HG02884 (cell line): ENCODE measurements around the gene GDPD5.

Experiments used
- ATAC-seq: cut with Tn5 transposase; IDR thresholded peaks from one replicate; pipeline ENCODE4 v1.9.1; 2021; ENCODE audit warnings: mild to moderate bottlenecking, moderate library complexity; ENCODE audit not compliant: unreplicated experiment

Gene GDPD5

DNA sequence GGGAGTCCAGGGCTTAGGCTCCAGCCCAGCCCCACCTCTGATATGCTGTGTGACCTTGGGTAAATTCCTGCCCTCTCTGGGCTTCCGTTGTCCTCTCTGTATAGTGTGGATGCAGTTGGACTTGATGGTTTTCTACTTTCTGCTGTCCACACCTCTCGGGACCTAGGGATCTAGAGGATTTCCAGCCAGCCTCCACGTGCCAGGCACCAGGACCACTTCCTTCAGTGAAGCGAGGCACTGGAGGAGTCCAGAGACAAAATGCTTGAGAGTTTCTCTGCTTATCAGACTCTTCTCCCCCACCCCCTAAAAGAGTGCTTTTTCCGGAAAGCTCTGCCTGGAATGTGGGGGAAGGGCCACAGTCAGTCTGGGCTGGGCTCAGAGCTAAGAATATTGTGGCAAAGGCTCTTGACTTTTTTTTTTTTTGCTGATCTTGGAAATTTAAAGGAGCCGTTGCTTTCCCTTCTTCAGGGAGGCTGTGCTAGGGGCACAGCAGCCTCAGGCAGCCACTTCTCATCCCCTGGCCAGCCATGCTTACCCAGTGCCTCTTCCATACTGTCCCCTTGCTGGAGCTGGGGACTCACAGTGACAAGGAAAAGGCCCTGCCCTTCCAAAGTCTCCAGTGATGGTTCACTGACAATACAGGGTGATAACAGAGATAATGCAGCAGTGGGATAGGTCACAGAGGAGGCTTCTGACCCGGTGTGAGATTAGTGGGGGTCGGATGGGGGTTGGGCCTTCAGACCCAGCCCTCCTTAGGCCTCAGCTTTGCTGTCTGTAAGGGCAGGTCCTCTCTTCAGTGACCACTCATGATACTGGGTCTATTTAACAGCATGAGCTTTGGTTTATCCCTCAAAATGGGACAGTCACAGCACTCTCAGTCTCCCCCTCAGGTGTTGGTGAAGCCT lies 33.5 kb upstream of the GDPD5 start:
- ATAC-seq: no peak

DNA sequence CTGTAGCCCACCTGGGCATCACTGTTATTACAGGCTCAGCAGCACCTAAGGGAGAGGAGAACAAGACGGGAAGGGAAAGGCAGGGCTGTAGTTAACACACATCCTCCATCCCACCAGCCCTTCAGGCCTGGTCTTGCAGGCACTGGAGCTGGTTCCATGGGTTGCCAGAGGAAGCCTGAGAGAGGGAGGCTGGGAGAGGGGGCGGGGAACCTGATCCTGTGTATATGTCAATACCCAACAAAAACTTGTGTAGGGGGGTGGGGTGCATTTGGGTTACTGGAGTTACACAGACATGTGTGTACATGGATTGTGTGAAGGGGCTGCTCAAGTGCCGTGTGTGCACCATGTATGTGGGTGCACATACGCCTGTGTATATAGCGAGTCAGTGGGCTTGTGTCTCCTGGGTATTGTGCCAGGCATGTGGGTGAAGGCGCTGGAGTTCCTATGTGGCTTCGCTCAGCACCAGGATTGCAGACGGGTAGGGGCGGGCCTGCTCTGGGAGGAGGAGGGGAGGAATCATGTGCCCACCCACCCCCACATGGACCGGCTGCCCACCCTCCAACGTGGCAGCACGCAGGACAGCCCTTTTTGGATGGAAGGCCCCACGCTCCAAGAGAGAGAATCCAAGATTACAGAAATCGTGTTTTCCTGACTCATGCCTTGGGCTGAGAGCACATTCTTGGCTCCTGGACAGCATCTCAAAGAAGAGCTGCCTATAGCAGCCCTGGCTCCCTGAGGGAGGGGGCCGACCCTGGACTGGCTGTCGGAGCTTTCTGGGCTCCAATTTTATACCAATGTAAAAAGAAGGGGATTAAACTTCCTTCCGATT lies 32.1 kb upstream of the GDPD5 start:
- ATAC-seq: no peak

DNA sequence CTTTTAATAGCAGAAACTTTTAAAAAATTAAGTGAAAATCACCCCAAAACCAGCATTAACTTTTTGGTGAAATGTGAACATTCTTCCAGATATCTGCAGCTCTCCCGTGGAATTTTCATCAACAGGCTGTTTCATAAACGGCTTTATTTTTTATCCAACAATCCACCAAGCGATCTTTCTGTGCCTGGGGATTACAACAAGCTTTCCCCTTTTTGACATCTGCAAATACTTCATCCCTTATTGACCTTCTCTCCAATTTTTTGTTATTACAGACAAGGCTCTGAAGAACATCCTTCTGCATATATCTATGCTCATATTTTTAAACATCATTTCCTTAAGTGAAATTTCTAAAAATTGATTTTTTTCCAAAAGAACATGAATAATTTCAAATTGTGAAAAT lies 30.5 kb upstream of the GDPD5 start:
- ATAC-seq: no peak

DNA sequence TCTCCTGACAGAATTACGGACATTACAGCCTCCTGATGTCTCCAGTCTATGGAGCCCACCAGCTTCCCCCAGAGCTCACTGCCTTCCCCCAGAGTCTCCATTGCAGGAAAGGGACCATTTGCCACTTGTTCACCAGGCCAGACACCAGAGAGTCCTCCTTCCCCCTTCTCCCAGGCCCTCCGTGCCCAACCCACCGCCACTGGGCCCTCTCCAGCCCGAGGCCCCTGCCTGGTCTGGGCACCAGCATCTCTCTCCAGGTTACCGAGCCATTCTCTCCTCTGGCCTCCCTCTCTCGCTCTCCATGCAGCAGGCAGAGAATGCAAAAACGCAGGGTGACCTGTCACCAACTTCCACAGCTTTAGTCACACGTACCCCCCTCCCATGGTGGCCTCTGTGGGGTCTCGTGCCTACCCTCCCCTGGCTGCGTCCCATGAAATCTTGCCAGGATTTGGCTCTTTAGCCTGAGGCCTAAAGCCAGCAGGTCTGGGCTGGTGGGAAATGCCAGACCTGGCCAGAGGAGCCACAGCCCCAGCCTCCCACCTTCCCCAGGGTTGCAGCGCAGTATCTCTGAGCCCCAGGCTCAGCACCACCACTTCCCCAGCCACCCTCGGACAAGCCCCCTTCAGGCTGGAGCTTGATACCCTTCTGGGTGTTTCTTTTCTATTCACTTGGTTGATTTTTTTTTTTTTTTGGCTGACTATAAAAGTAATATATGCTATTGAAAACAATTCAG lies 29.5 kb upstream of the GDPD5 start:
- no peak for ATAC-seq

DNA sequence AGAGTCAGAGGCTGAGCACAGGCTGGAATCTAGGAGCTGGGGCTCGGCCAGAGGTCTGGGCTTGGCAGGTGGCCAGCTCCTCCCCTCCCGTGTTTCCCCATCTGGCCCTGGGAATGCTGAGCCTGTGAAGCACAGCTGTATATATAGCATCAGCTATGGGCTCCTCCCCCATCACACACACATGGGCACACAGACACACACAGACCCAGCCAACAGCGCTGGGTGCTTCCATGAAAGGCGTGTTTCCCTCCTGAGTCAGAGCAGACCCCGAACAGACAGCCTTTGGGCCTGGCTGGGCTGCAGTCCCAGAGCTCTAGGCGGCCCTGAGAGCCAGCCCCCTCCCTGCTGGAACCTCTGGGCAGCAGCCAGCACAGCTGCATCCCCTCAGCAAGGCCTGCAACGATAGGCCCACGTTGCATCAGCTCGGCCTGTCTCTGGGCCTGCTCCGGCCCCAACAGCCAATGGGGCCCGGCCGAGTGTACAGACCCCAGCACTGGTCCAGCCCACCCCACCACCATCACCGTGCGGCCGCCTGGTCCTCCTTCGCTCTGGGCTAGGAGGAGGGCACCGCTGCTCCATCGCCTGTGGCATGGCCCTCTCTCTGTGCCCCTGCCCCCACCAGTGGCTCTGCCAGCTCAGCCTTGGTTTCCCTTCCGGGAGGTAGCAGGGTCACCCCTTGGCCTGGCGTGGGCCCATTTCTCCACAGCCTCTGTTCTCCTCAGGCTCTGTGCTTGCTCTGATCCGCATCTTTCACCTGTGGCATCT lies 28.7 kb upstream of the GDPD5 start:
- no peak for ATAC-seq

DNA sequence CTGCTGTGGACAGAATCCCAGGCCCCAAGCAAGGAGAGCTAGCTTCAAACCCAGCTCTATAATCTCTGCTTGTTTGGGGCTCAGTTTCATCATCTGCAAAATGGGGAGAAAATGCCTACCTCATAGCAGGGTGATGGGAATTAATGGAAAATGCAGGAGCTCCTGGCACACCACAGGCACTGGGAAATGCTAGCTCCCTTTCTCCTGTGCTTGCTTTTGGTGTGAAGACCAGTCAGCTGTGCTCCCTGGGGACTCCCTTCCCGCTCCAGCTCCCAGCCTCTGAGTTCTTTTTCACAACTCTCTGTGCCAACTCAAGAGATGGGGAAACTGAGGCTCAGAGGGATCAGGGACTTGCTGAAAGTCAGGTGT lies 28.1 kb upstream of the GDPD5 start:
- no peak for ATAC-seq

DNA sequence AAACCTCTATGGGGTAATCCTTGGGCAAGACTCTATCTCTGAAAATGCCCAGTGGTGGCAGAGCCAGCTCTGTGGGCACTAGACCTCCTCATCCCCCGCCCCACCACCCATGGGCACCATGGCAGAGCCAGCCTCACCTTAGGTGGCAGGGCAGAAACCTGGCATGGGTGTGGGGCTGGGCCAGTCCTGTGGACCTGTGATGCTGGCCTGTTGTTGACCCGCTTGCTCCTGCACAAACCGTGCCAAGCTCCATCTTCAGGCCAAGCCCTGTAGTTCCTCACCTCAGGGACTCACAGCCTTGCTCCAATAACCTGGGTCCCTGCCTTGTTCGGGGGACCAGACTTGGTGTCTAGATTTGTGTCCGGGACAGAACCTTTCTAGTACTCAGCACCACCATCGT lies 27.4 kb upstream of the GDPD5 start:
- ATAC-seq: no peak

DNA sequence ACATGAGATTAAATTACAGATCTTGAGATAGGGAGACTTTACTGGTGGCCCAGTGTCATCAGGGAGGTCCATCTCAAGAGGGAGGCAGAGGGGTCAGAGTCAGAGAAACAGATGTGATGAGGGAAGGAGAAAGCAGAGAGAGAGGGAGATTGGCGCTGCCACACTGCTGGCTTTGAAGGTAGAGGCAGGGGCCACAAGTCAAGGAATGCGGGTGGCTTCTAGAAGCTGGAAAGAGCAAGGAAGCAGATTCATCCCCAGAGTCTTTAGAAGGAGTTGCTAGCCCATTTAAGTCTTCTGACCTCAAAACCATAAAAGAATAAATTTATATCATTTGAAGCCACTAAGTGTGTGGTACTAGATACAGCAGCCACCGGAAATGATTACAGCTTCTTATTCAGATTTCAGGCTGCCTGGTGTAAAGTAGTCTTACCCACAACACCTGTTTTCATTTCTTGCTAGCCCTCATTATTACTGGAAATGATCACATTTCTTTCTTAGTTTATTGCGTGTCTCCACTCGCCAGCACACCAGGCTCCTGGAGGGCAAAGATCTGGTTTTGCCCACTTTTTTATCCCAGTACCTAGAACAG lies 23.7 kb upstream of the GDPD5 start:
- ATAC-seq: no peak

DNA sequence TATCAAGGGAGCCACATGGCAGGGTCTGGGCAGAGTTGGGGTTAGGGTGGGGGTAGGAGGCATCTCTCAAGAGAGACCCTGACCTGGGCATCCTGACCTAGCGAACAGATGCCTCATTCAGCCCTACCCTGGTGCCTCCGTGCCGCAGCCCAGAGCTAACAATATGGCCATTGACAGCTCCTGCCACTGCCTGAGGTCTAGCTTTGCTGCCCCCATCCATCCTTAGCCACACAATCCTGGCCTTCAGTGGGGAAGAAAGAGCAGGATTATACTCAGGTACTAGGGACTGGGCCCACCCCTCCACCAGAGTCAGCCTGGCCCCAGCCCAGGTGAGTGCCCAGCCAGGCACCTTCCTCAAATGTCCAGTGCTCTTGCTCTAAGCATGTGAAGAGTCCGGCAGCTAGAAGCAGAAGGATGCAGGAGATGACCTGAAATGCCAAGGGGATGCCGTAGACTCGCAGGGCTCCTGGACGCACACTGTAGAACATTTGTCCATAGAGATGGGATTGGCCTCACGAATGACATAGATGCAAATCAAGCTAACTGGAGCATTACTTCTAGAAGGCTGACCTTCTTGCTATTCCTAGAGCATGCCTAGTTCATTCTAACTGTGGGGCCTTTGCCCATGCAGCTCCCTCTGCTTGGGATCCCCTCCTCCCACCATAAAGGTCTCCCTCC lies 23.0 kb upstream of the GDPD5 start:
- ATAC-seq: no peak

DNA sequence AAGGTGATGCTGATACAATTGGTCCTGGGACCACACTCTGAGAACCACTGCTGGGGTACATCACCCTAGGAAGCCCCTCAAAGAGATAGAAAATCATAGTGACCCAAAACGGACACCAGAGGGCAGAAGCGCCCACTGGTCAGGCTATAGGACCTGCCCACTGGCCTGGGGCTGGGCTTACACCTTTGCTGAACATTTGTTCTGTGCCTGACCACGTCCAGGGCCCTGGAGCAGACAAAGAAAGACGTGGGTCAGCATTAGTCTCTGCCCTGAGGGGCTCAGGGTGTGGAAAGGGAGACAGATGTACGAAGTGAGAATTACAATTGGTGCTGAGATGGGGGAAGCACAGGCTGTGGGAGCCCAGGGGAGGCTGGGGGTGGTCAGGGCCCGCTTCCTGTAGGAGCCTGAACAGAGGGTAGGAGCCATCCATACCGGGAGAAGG lies 21.9 kb upstream of the GDPD5 start:
- ATAC-seq: no peak

DNA sequence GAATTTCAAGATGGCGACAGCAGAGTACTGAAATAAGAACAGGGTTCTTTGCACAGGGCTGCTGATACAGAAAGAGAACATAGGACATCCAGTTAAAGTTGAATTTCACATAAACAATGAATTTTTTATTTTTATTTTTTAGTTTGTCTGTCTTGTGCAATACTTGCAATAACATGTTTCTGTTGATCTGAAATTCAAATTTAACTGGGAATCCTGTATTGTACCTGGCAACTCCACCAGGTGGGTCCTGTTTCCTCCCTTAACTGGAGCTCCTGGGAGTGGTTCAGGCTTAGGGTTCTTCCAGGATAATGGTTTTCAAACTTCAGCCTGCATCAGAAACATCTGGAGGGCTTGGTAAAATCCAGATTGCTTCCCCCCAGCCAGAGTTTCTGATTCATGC lies 21.4 kb upstream of the GDPD5 start:
- no peak for ATAC-seq

DNA sequence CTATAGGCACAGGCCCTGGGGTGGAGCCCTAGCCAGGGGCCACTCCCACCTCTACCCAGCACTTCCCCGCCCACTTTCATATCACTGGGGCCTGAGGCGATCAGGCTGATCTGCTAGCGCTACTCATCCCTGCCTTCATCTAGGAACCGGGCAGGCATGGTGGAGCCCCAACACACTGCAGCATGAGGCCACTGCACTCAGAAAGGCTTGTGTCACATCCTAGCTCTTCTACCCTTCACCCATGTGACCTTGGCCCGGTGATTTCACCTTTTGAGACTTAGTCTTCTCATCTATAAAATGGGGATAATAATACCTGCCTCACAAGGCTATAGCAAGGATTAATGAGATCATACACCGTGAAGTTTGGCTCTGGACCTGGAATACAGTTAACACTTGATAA lies 18.1 kb upstream of the GDPD5 start:
- no peak for ATAC-seq

DNA sequence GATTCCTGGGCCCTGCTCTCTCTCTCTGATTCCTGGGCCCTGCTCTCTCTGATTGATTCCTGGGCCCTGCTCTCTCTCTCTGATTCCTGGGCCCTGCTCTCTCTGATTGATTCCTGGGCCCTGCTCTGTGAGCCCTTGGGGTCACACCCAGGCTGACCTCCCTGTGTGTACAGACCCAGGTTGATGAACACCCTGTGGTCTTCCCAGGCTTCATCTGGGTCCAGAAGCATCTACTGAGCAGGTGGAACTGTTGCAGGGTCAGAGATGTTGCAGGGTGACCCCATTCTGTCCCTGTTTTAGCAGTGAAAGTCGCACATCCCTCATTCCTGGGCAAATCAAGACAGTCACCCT lies 16.3 kb upstream of the GDPD5 start:
- no peak for ATAC-seq

DNA sequence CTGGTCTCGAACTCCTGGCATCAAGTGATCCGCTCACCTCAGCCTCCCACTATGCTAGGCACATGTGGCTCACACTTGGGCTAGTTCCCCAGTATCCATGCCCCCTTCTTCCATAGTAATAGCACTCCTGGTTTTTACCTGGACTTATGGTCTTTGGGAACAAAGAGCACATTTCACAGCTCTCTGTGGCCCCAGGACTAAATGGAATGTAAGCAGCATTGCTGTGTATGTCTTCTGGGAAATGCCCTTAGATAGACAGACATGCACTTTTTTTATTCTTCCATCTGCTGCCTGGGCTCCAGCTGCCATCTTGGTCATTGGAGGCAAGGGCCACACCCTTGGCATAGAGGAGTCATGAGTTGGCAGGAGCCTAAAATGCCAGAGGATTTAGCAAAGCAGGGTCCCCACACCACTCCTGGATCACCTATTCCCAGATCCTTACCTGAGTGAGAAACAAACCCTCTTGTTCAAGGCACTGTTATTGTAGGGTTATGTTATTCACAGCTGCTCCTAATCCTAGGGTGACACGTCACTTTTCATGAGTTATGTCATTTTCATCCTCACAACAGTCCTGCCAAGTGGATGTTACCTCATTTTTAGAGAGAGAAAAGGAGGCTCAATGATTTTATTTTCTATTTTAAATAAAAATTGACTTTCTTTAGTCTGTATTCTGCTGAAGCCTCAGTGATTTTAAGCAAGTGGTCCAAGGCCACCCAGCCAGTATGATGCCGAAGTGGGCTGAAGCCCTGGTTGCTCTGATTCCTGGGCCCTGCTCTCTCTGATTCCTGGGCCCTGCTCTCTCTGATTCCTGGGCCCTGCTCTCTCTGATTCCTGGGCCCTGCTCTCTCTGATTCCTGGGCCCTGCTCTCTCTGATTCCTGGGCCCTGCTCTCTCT lies 15.7 kb upstream of the GDPD5 start:
- no peak for ATAC-seq

DNA sequence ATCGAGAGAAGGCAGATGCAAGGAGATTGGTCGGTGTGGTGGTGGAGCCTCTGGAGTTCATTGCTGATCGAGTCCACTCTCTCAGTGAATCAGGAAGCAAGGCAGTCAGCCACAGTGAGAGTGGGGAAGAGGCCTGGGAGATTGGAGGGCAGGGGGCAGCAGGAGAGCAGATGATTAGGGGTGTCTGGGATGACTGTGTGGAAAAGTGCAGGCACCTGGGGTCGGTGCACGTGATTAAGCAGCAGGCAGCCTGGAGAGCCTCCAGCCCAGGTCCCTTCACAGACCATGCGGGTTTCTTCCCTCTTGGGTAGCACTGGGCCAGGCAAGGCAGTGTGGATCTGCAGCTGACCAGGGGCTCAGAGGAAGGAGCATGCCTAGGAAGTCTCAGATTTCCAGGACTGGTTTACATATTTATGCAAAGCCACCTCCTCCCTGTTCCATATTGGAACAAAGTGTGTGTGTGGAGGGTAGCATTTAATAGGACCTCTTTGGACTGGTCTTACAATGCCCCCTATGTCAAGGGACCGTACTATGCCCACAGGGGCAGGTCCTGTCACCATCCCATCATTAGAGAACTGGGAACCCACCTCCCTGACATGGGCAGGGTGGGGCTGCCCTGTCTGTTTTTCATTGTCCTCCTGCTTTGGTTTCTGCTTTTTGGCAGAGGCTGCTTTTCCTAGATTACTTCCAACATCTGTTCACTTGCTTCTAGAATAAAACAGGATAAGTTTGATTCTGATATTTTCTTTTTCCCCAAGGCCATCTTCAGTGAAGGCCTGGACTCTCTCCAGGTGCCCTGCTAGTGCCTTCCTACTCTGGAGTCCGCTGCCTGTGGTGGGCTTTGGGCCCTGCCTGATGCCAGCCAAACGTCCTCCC lies 14.0 kb upstream of the GDPD5 start:
- ATAC-seq: no peak

DNA sequence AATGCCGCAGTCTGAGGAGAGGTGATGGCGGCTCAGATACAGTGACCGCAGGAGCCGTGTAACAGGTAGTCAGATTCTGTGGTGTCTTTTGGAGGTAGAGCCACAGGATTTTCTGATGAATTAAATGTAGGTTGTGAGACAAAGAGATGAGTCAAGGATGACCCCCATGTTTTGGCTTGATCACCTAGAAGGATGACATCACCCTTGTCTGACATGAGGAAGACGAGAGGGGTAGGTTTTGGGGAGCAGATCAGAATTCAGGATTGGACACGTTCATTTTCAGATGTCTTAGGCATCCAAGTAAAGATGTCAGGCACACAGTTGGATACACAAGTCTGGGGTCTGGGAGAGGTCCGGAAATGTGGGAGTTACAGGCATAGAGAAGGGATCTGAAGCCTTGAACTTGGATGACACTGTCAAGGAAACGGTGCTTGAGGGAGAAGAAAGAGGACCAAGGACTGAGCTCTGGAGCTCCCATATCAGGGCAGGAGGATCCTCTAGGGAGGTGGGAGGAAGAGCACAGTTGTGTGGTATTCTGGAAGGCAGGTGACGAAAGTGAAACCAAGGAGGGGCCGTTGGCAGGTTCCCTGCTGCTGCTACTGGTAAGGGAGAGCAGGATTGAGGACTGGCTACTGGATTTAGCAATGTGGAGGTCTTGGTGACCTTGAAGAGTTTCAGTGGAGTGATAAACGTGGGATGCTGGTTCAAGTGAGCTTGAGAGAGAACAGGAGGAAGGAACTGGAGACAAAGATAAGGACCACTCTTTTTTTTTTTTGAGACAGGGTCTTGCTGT lies 12.6 kb upstream of the GDPD5 start:
- ATAC-seq: no peak

DNA sequence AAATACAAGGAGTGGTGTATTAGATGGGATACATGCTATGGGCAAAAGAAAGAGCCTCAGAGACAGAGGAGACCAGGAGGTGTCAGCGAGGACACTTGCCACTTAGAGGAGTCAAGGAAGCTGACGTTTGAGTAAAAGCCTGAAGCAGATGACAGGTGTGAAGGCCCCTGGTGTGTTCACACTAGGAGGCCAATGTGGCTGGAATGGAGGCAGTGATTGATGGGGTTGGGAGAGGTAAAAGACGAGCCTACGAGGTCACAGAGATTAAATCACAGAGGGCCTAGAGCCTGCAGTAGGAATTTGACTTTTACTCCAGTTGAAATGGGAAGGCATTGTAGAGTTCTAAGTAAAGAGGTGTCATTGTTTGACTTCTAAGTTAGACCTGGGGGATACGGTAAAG lies 12.0 kb upstream of the GDPD5 start:
- ATAC-seq: no peak
